DND-41 (cell line): ENCODE data around the gene NTM.

Experiments used
- EZH2 ChIP-seq: IDR thresholded peaks from 3 replicates; pipeline ENCODE4 v1.6.1; 2012; ENCODE audit warnings: borderline replicate concordance, low read depth, mild to moderate bottlenecking, moderate library complexity, low read length, inconsistent platforms; ENCODE audit not compliant: severe bottlenecking
- TF ChIP-seq, protein P1 (sequence below): IDR thresholded peaks from 2 replicates; pipeline ENCODE4 v1.5.1; 2012; ENCODE audit warnings: borderline replicate concordance, low read length, moderate library complexity, mild to moderate bottlenecking; ENCODE audit not compliant: poor library complexity, severe bottlenecking; ENCODE audit errors: extremely low read depth

DNA sequence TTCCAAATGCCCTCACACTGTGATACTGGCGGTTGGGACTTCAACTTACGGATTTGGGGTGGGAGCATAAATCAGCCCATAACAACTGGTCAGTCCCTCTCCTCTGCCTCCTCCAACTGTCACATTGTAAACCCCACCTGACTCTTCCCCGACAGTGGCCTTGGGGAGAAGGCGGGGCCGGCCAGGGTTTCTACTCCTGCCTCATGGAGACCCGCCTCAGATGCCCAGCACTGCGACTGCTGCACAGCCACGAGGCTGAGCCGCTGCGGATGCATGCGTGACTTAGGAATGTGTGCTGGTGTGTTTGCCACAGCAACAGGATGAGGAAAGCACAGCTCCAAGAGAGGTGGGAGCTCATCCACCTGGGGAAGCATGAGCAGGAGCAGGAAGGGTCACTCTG, 914.2 kb downstream of the NTM start:
- TF ChIP-seq, protein P1, sequence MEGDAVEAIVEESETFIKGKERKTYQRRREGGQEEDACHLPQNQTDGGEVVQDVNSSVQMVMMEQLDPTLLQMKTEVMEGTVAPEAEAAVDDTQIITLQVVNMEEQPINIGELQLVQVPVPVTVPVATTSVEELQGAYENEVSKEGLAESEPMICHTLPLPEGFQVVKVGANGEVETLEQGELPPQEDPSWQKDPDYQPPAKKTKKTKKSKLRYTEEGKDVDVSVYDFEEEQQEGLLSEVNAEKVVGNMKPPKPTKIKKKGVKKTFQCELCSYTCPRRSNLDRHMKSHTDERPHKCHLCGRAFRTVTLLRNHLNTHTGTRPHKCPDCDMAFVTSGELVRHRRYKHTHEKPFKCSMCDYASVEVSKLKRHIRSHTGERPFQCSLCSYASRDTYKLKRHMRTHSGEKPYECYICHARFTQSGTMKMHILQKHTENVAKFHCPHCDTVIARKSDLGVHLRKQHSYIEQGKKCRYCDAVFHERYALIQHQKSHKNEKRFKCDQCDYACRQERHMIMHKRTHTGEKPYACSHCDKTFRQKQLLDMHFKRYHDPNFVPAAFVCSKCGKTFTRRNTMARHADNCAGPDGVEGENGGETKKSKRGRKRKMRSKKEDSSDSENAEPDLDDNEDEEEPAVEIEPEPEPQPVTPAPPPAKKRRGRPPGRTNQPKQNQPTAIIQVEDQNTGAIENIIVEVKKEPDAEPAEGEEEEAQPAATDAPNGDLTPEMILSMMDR, result no peak
- TF ChIP-seq EZH2, result no peak
